Skin of body (tissue), 2 donors: ENCODE data around the gene SYVN1. TPM values are rescaled to one million over a fixed set of nuclear protein-coding genes. Genes with fewer than 3 reads are reported as not detected.
"Not testable (repeated sequence)": the region's sequence is repeated elsewhere in the genome, so short reads cannot be mapped to it uniquely, and the experiment has no call there.

Experiments
- DNase-seq: peaks from one replicate; lab custom pipeline; 2025; lab: John Stamatoyannopoulos, UW
- total RNA-seq: library from RNA; depleted of rRNA; stranded (reverse); fragments of >200 nt; gene quantifications from one replicate; pipeline ENCODE4 v1.2.3, GENCODE V29; 2014

SYVN1 gene
- total RNA-seq = 12.0 TPM

GRCh38 chr11:65134240-65134951 lies at the start of gene SYVN1:
Gene SYVN1, minus strand, starts transcription at chr11:65134519. Its CDS starts 918 bp downstream, at chr11:65133601.
- peak; percentile 97 for DNase-seq

GRCh38 chr11:65183201-65183891 lies 49.0 kb upstream of the SYVN1 start:
- no peak for DNase-seq

GRCh38 chr11:65182258-65183170 lies 48.2 kb upstream of the SYVN1 start:
- DNase-seq = no peak

GRCh38 chr11:65181569-65182257 lies 47.4 kb upstream of the SYVN1 start, which contains the start of gene CAPN1:
Gene CAPN1, plus strand, starts transcription at chr11:65181928. Its CDS starts 774 bp downstream, at chr11:65182702.
- DNase-seq = peak; percentile 18

GRCh38 chr11:65180877-65181568 lies 46.7 kb upstream of the SYVN1 start:
- DNase-seq = no peak

- DNase-seq = not testable (repeated sequence)
Measured at GRCh38 chr11:65174571-65175010, 40.3 kb upstream of the SYVN1 start.

GRCh38 chr11:65172600-65172999 lies 38.3 kb upstream of the SYVN1 start:
- DNase-seq = no peak

GRCh38 chr11:65170058-65170534 lies 35.8 kb upstream of the SYVN1 start, which contains the start of gene SPDYC:
Gene SPDYC, plus strand, starts transcription at chr11:65170233. Its CDS starts 1,125 bp downstream, at chr11:65171358.
- DNase-seq = no peak

GRCh38 chr11:65169164-65169641 lies 34.9 kb upstream of the SYVN1 start:
- DNase-seq = no peak

- DNase-seq = no peak
Measured at GRCh38 chr11:65167656-65168055, 33.3 kb upstream of the SYVN1 start.

GRCh38 chr11:65166893-65167292 lies 32.6 kb upstream of the SYVN1 start:
- no peak for DNase-seq

- no peak for DNase-seq
Measured at GRCh38 chr11:65165410-65166317, 31.3 kb upstream of the SYVN1 start.

GRCh38 chr11:65163684-65164083 lies 29.4 kb upstream of the SYVN1 start:
- no peak for DNase-seq

- no peak for DNase-seq
Measured at GRCh38 chr11:65160643-65161042, 26.3 kb upstream of the SYVN1 start.

GRCh38 chr11:65159012-65159411 lies 24.7 kb upstream of the SYVN1 start:
- no peak for DNase-seq

GRCh38 chr11:65157336-65157735 lies 23.0 kb upstream of the SYVN1 start:
- no peak for DNase-seq

GRCh38 chr11:65156926-65157325 lies 22.6 kb upstream of the SYVN1 start:
- DNase-seq = no peak

GRCh38 chr11:65156256-65156655 lies 21.9 kb upstream of the SYVN1 start:
- no peak for DNase-seq

- DNase-seq = no peak
Measured at GRCh38 chr11:65152122-65152521, 17.8 kb upstream of the SYVN1 start.
